GM12878 (cell line): ENCODE measurements around the gene TSPAN19.

Experiments used
- ATF3 ChIP-seq: IDR thresholded peaks from 2 replicates; pipeline ENCODE4 v1.6.1; 2011; ENCODE audit warnings: low read depth, mild to moderate bottlenecking, low read length, moderate library complexity, borderline replicate concordance; ENCODE audit errors: extremely low read depth
- CTCF ChIP-seq, 3 experiments: IDR thresholded peaks in 2 of 3; conservative IDR thresholded peaks in 1 of 3; 2 replicates each; pipeline ENCODE4 v1.5.1; 2011; ENCODE audit warnings: low read depth in 3 of 3, low read length in 3 of 3, mild to moderate bottlenecking in 3 of 3, control low read depth in 2 of 3, moderate library complexity in 2 of 3, inconsistent platforms in 1 of 3, mixed read lengths in 1 of 3; ENCODE audit not compliant: control insufficient read depth in 2 of 3, insufficient read depth in 1 of 3; ENCODE audit errors: extremely low read depth in 1 of 3
- HDGF ChIP-seq: fragments of 450-650 bp; IDR thresholded peaks from 2 replicates; pipeline ENCODE4 v1.6.1; 2016; ENCODE audit warnings: antibody characterized with exemption
- SMAD1 ChIP-seq: fragments of 450-650 bp; IDR thresholded peaks from 2 replicates; pipeline ENCODE4 v1.6.1; 2018; ENCODE audit warnings: mild to moderate bottlenecking, low read depth; ENCODE audit not compliant: partially characterized antibody
- WRNIP1 ChIP-seq: IDR thresholded peaks from 2 replicates; pipeline ENCODE4 v1.6.1; 2011; ENCODE audit warnings: low read depth, low read length, improper control_type of control experiment, borderline replicate concordance
- ZBED1 ChIP-seq: IDR thresholded peaks from 2 replicates; pipeline ENCODE4 v1.6.1; 2016; ENCODE audit warnings: borderline replicate concordance
- TF ChIP-seq, protein P1 (sequence below): fragments of 450-650 bp; formaldehyde crosslinking; IDR thresholded peaks from 2 replicates; pipeline ENCODE4 v1.5.0; 2022; ENCODE audit warnings: mild to moderate bottlenecking, missing genetic modification characterization

DNA sequence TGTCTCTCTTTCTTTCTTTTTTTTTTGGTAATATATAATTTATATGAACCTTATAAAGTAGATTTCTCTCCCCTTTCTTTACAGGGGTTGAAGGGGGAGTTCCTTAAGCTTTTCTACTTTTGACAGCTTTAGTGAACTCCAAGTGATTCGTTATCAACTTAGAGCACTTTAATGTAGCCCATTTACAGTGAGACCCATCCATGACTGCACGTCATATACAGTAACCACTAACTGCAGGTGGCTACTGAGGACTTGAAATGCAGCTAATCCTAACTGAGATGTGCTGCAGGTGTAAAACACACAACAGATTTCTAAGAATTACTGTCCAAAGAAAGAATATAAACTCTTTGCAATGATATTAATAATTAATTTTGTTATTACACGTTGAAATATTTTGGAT lies 656 bp upstream of the TSPAN19 start:
- TF ChIP-seq HDGF (no peak), CTCF (IDR thresholded peaks at IDR 0.05 in 2 of 3, conservative IDR thresholded peaks at IDR 0.05 in 1 of 3; ENCODE audit: control insufficient read depth in 2 of 3, extremely low read depth in 1 of 3, insufficient read depth in 1 of 3, low read depth in 3 of 3, low read length in 3 of 3) (no peak), ZBED1 (no peak), SMAD1 (no peak), WRNIP1 (no peak), ATF3 (no peak)
- TF ChIP-seq, protein P1, sequence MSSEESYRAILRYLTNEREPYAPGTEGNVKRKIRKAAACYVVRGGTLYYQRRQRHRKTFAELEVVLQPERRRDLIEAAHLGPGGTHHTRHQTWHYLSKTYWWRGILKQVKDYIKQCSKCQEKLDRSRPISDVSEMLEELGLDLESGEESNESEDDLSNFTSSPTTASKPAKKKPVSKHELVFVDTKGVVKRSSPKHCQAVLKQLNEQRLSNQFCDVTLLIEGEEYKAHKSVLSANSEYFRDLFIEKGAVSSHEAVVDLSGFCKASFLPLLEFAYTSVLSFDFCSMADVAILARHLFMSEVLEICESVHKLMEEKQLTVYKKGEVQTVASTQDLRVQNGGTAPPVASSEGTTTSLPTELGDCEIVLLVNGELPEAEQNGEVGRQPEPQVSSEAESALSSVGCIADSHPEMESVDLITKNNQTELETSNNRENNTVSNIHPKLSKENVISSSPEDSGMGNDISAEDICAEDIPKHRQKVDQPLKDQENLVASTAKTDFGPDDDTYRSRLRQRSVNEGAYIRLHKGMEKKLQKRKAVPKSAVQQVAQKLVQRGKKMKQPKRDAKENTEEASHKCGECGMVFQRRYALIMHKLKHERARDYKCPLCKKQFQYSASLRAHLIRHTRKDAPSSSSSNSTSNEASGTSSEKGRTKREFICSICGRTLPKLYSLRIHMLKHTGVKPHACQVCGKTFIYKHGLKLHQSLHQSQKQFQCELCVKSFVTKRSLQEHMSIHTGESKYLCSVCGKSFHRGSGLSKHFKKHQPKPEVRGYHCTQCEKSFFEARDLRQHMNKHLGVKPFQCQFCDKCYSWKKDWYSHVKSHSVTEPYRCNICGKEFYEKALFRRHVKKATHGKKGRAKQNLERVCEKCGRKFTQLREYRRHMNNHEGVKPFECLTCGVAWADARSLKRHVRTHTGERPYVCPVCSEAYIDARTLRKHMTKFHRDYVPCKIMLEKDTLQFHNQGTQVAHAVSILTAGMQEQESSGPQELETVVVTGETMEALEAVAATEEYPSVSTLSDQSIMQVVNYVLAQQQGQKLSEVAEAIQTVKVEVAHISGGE (CRISPR knock-in tag): no peak
